Vagina (tissue), 2 donors: ENCODE measurements around the gene NSD2.

Experiments
- CTCF ChIP-seq, 3 experiments: fragments of 450-650 bp in 2 of 3; fragments of 200-600 bp in 1 of 3; sonication (generic) in 1 of 3; IDR thresholded peaks; one replicate each; pipeline ENCODE4 v1.5.1; 2017 to 2019; ENCODE audit warnings: antibody characterized with exemption in 3 of 3, mild to moderate bottlenecking in 2 of 3, moderate library complexity in 2 of 3
- POLR2A ChIP-seq, 2 donors: fragments of 450-650 bp; IDR thresholded peaks; one replicate each; pipeline ENCODE4 v1.6.1; 2017; ENCODE audit warnings: antibody characterized with exemption in 2 of 2, mild to moderate bottlenecking in 2 of 2, moderate library complexity in 2 of 2
- POLR2AphosphoS5 ChIP-seq, 2 donors: sonication (generic); formaldehyde crosslinking; IDR thresholded peaks; one replicate each; pipeline ENCODE4 v1.9.0; 2017; ENCODE audit warnings: antibody characterized with exemption in 2 of 2, mild to moderate bottlenecking in 2 of 2, low read depth in 1 of 2; ENCODE audit not compliant: insufficient read depth in 1 of 2

GRCh38 chr4:1961038-1961437, 89.8 kb downstream of the NSD2 start:
- TF ChIP-seq POLR2AphosphoS5 (IDR thresholded peaks at IDR 0.05; ENCODE audit: insufficient read depth in 1 of 2, low read depth in 1 of 2) (no peak), CTCF (IDR thresholded peaks at IDR 0.05) (no peak), POLR2A (IDR thresholded peaks at IDR 0.05) (no peak)
